NCI-H446 (cell line): ENCODE measurements around the gene RNF217.
A peak's percentile ranks its signal among the peaks of the same experiment; 100 is the strongest.
"Not testable (repeated sequence)": the region's sequence is repeated elsewhere in the genome, so short reads cannot be mapped to it uniquely, and the experiment has no call there.

Experiments used
- DNase-seq, 2 experiments: peaks; one replicate each; lab custom pipeline; 2025; lab: John Stamatoyannopoulos, UW

RNF217 gene

DNA sequence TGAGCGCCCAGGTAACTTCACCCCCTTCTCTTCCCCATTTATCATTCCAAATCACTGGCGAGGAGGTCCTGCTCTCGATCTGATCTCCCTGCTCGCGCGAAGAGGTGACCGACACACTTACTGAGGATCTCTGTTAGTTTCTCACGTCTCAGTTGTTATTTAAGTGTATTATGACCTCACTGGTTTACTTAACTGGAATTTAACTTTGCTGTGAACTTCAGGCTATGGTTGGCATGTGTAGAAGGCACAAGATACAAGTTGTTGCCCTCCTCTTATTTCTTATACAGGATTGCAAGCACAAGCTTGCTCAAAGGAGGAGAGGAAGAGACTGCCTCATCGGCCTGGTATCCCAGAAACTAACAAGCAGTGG, 1.2 kb downstream of the RNF217 start:
- peak in 1 of 2 experiments; percentile 21 for DNase-seq

DNA sequence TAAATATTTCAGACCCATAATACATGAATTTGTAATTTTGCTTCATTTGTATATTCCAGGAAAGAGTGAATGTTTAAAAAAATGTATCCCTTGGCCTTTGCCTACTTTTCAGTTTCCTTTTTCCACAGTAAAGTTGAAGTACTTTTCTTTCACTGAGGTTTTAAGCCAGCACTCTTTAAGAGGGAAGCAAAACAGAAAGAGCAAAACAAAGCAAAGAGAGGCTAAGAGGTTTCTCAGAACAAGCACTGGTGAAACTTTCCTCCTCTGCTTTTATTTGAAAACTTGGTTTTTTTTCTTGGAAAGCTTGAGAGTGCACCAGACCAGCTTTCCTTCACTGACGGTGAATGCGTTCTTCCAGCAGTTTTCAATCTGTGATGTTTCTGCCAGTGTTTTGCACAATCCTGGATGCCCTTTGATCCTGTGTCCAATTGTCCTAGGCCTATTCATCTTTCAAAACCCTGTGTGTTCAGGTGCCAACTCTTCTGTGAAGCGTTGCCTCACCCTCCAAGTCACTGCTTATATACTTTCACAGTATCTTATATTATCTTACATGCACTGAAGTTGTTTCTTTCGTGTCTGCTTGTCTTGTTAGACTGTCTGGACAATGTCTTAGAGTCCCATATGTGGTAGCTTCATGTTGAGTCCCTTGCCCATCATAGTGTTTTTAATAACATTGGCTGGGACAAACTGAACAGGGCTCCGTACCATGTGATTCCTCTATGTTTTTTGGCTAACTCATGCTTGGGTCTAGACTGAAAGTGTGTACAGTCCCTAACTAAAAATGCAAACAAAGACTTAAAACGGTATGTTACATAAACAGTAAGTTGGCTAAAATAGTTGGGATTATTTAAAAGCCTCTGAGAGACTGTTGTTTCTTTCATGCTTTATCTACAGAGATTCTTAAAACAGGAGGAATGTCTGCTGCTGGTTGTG, 1.9 kb downstream of the RNF217 start:
- no peak for DNase-seq

DNA sequence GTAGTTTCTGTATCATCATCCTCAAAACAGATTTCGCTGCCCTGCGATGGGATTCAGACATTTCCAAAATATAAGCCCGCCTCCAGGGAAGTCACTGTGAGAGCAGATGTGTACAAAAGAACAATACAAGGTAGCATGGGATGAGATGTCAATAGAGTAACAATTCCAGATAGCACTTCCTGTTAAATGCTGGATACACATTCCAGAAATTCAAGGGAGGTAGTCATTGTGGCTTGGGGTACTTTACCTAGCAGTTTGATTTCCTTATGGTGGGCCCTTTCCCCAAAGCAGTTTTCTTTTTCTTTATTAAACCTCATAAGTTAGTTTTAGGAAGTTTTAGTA, 2.5 kb downstream of the RNF217 start:
- no peak for DNase-seq

DNA sequence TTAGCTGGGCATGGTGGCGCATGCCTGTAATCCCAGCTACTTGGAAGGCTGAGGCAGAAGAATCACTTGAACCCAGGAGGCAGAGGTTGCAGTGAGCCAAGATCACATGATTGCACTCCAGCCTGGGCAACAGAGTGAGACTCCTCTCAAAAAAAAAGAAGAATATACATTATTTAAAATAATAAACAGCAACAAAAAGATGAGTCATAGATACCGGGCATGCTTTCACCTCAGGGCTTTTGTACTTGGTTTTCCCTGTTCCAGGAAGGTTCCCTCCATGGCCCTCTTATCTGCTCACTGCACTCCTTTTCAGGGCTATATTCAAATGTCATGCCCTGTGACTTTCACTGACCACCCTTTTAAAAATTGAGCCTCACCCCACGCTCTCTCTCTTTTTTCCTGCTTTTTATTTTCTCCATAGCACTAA, 3.2 kb downstream of the RNF217 start:
- not testable (repeated sequence) for DNase-seq

DNA sequence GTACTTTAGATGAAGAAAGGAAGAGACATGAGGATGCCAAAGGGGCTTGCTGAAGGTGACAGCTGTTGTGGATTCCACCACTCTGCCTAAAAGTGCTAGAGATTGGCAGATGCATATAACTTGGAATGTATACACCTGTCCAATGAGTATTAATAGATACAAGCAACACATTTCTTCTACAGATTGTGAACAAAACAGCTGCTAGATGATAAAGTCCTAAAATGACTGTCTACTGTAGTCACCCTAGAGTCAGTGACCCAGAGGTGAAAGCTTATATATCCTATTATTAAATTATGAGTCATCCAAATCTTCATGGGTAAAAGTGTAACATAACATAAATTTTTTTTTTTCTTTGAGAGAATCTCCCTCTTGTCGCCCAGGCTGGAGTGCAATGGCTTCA, 5.2 kb downstream of the RNF217 start:
- no peak for DNase-seq

DNA sequence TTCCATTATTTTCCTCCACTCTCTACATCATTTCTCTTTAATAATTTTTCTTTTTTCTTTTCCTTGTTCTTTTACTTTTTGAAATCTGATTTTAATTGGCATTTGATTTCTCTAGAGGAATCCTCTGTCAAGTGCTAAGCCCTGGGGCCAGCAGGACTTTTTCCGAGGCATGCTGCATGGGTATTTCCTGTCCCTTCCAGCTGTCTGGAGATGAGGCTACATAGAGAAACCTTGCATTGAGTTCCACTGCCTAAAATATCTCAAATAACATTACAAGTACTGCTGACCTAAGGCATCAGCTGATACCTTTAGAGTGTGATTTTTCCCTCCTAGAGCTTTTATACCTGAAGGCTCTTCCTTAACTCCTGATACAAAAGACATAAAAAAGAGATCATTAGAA, 6.2 kb downstream of the RNF217 start:
- DNase-seq: no peak

DNA sequence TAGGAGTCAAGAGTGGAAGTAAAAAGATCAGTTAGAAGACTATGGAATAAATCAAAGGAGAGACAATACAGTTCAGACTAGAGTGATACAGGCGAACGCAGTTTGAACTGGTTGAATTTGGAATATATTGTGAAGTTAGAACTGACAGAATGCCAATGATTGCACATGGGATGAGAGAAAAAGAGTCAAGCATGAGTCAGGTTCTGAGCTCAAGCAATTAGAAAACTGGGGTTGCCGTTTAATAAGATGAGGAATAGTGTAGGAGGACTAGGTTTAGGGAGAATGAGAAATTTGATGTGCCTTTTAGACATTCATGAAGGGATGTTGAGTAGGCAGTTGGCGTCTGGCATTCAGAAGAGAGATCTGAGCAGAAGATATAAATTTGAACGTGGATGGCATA, 8.0 kb downstream of the RNF217 start:
- DNase-seq: no peak

DNA sequence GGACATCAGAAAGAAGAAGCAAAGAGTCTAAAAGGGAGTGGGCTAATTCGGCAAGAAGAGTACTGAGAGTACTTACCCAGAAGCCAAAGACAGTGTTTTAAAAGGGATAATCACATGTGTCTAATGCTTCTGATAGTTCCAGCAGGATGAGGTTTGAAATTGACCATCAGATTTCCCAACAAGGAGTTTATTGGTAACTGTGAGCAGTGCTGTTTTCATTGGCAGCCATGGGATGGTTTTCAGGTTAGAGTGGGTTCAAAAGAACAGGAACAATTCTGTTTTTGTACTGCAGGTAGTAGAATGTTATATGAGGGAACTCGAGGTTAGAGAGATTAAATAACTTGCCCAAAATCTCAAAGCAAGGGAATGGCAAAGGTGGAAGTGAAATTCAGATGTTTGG, 8.5 kb downstream of the RNF217 start:
- no peak for DNase-seq

DNA sequence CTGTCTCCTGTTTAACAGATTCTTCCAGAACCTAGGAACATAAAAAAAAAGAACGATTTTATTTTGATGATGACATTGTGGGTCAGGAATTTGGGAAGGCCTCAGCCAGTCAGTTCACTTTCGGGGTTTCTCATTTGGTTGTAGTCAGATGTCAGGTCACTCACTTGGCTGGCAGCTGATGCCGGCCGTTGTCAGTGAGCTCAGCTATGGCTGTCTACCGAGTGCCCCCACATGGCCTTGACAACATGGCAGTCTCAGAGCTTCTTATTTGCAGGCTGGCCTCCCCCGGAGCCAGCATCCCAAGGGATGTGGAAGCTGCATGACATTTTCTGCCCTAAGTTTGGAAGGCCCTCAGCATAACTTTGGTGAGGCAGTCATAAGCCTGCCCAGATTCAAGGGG, 11.5 kb downstream of the RNF217 start:
- no peak for DNase-seq

DNA sequence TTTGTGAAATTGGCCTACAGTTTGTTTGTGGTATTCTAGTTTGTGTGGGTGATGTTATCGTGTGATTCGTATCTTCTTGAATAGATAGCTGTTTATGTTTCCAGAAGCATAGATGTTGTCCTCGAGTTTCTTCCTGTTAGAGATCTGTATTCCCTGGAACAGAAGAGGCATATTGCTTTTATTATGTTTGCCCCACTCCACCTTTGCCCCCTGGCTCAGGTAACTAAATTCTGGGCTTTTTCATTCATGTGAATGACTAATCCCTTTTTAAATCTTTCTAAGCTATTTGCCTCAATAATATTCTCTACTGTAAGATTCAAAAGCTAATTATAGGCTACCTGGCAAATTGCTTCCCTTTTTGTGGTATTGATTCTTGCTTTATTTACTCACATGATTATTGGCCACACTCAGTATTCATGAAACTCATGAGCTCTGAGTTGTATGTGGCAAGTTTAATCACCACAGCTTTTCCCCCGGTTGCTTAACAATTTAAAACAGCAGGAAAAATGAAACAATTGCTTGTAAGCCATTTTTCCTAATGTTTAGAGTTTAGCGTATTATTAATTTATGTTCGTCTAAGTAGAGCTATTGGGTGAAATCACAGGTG, 12.6 kb downstream of the RNF217 start:
- DNase-seq: no peak

DNA sequence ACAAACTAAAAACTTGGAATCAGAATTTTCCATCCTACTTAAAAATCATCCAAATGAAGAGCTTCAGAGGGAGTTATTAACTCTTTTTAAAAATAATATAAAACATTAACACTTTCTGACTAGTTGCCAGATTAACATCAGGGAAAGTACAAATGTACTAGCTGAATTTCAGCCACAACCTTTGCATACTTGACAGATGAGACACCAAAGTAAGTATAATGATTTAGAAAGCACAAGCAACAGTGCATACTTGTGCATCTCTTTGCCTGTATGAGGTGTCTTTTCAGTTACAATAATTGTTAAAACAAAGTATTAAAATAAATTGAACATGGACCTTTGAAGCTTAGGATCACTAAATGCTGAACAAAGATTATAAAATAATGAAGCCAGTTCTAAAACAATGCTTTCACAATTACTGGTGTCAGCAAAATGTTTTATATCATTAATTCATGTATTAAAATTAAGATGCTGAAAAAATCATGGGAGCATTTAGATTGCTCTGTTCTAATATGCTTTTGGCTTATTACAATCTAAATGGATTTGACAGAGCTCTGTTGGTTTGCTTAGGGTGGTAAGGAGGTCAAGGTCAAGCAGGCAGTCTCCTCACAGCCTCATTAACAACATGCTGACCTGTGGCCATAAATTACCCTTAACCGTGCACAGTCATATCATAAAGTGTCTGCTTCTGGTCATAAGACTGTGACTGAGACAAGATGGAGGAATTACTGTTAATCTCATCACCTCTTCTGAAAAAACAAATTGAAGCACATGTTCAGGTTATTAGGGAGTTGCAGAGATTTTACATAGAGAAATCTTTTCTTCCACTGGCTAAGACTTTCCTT, 15.1 kb downstream of the RNF217 start:
- DNase-seq: no peak

DNA sequence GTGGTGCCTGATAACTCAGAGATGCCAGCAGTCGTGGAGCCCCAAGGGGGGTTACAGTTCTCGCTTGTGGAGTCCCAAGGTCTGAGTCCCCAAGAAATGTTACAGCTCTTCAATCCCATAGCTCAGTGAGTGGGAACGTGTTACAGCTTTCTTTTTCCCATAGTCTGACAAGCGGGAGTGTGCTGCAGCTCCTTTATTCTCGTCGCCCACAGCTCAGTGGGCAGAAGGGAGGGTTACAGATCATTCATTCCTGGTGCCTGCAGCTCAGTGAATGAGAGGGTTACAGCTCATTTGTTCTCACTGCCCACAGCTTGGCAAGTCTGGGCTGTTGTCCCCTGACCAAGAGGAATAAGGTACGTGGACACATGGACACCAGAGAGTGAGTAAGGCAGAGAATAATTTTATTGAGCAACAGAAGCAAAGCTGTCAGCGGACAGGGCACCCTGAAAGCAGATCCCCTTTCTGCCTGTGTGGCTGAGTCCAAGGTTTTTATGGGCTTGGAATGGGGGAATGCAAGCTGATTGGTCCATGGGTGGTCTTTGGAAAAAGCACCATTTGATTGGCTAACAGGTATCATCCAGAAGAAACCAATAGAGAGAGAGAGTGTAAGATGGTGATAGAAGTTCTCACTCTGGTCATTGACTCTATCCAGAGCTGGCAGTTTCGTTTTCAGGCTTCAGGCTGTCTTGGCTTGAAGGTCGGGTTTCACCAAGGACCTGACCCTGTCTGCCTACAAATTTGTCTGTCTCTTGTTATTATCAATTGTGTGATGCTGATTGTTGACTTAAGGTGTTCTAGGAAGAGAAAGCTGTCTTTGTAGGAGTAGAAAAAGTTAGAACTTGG, 16.4 kb downstream of the RNF217 start:
- no peak for DNase-seq

DNA sequence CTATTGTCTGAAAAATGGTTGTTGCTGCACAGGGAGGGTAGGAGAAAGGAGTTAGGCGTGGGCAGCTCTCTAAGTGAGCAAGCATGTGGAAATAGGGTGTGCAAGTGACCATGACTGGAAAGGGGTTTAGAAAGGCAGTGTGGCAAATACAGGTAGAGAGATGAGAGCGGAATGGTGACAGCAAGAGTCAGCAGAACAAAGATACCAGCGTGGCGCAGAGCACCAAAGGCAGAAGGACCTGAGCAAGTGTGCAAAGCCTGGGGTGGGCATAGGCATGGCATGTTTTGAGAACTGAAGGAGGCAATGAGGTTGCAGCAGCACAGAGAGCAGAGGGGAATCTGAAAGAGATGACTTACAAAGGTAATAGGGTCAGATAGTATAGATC, 17.0 kb downstream of the RNF217 start:
- DNase-seq: no peak

DNA sequence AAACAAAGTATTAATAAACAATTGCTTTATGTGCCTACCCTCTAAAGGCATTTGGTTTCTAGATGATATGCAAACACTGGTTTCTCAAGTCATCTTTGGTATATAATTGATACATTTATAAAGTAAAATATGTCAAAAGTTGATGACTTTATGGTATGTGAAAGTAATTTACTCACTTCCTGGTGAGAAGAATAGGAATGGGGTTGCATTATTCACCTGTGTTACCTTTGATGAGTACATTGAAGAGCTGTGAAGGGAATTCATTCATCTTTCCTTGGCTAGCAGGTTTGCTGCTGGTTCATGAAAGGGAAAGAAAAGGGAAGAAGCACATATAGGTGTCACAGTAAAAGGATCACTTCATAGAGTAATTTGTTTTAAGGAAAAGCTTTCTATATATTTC, 20.4 kb downstream of the RNF217 start:
- DNase-seq: no peak

DNA sequence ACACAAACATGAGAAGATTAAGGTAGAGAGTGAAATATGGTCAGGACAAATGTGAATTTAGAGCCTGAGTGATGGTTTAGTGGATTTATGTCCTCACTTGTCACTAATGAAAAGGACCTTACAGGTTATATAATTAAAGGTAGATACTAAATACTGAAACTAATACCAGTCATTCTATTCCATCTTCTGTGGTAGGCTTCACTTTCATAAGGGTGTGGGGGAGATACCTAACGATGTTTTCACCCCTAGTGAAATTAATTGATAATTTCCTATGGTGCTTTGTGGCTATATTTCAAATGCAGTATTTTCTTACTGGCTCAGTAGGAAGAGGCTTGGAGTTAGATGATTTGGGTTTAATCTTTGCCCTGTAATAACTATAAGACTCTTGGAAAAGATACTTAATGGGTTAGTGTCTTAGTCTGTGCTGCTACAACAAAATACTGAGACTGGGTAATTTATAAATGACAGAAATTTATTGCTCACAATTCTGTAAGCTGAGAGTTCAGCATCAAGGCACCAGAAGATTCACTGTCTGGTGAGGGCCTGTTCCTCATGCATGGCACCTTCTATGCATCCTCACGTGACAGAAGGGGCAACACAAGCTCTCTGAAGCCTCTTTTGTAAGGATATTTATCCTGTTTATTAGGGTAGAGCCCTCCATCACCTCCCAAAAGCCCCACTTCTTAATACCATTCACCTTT, 21.3 kb downstream of the RNF217 start:
- DNase-seq: no peak

DNA sequence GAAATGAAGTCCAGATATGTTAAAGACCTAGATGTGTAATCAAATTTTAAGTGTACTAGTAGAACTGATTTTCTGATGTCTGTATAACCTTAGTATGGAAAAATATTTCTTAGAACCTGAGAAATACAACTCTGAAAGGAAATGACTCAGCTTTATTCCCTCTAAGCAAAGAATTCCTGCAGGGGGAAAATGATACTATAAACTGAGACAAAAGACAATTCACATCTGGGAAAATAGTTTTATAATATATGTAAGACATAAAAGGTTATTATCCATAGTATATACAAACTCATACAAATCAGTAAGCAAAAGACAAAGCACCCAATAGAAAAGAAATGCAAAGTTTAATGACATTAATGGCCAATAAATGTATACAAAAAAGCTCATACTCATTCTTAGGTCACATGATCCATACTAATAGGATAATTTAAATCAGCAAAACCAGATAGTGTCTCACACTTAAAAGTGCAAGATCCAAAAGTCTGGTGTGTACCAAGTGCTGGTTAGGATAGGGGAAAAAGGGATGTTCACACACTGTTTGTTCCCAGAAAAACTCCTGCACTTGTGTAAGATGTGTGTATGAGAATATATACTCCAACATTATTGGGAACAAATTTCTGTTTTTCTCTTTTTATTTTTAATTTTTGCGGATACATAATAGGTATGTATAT, 22.6 kb downstream of the RNF217 start:
- no peak for DNase-seq

DNA sequence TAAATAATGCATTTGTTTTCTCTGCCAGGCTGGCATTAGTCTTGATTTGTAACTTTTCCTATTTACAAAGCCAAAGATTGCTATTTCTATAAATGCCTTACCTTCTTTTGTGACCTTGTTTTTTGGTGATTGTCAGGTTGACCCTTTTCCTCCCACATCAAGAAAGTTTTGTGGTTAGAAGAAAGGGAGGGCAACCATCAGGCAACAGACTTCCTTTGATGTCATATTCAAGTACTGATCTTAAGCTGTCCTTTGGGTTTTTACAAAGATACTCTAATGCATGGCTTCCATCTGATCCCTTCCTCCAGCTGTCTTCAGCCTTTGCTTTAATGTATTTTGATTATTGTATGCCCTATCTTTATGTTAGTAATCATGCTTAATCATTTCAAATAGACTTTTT, 23.9 kb downstream of the RNF217 start:
- DNase-seq: no peak

DNA sequence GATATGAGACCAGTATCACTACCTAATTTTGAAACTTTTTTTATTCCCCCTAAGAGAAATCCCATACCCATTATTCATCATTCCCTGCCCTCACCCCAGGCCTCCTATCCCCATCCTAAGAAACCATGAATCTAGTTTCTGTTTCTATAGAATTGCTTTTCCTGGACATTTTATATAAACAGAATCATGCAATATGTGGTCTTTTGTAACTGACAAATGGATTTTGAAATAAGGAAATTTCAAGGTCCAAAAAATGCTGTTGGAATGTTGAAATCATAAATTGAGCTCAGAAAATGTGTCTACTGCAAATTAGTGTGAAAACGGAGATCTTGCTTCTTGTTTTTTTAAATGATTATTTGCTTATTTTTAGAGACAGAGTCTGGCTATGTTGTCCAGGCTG, 25.1 kb downstream of the RNF217 start:
- no peak for DNase-seq

DNA sequence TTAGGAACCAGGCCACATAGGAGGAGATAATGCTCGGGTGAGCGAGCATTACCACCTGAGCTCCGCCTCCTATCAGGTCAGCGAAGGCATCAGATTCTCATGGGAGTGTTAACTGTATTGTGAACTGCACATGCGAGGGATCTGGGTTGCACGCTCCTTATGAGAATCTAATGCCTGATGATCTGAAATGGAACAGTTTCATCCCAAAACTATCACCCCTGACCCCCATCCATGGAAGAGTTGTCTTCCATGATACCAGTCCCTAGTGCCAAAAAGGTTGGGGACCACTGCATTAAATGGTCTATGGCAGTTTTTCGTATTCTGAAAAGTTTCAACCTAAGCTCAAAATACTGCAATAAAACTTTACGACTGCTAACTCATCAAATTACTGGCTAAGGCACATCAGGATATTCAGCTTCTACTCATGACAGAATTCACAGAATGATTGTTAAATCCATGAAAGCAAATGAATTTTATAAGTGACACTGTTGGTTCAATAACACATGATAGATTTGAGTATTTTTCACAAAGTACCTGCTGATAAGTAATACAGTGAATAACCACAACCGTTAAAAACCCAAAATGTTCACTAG, 25.9 kb downstream of the RNF217 start:
- no peak for DNase-seq
